ENCODE data around the gene MACROH2A1. TPM values are rescaled to one million over a fixed set of nuclear protein-coding genes. Genes with fewer than 3 reads are reported as not detected.

MACROH2A1 gene
- polyA plus RNA-seq, 1 of the 3 experiments (the other 2 are of a cell fraction), result 165 TPM

DNA sequence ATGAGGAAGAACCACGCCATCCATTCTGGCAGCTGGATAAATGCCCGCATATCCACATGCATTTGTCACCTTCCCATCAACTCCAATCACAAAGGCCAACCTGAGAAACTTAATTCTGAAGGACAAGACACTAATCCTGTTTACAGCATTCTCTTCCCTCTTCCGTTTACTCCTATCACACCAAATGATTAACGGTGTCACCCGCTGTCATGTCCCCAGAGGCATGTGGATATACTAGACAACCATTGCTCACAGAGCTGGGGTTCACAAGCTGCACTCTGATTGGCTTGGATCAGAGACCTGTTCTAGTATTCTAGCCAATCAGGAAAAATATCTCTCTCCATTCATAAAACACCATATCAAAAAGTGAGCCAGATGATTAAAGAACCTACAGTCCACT is 3.6 kb downstream of the MACROH2A1 start:
- DNase-seq, result no peak
- TF ChIP-seq RCOR1 (IDR thresholded peaks at IDR 0.05; ENCODE audit: low read length), result no peak
- TF ChIP-seq NFIC (IDR thresholded peaks at IDR 0.05; ENCODE audit: borderline replicate concordance), result no peak
- TF ChIP-seq TAF1 (IDR thresholded peaks at IDR 0.05; ENCODE audit: borderline replicate concordance, low read depth, low read length), result no peak
- TF ChIP-seq MXI1 (IDR thresholded peaks at IDR 0.05; ENCODE audit: low read depth, low read length), result no peak
- no peak for TF ChIP-seq GABPA (IDR thresholded peaks at IDR 0.05; ENCODE audit: low read depth)
- no peak for TF ChIP-seq YY1 (IDR thresholded peaks at IDR 0.05; ENCODE audit: low read depth)
- H3K9me3 ChIP-seq, result no peaks in the 10 kb centered on the region
- H3K4me1 ChIP-seq (ENCODE audit: control insufficient read depth in 1 of 2, insufficient read depth in 2 of 2, low read depth in 1 of 2, low read length in 1 of 2), result peaks cover 22 to 49% of the 10 kb centered on the region in 2 experiments
- no peaks in the 10 kb centered on the region for H3F3A ChIP-seq (replicated peaks; ENCODE audit: insufficient read depth)
- WGBS (ENCODE audit: low lambda C conversion rate), result 97% methylated on average over 5 of the region's 5 CpGs
- no peak overlapping the region for H3K4me2 ChIP-seq
- H4K20me1 ChIP-seq (ENCODE audit: insufficient read depth), result peaks cover 73% of the 10 kb centered on the region
- H3K27ac ChIP-seq (ENCODE audit: low read depth in 2 of 2, low read length in 1 of 2), result no peak overlapping the region
- peaks cover 91% of the 10 kb centered on the region for H3K79me2 ChIP-seq (ENCODE audit: insufficient read depth)
- no peaks in the 10 kb centered on the region for H3K9me2 ChIP-seq
- H3K27me3 ChIP-seq (ENCODE audit: insufficient read depth), result no peaks in the 10 kb centered on the region
- ChIA-PET POLR2A (no interaction called here), CTCF (interaction anchor here (0.6 to 1.2 kb wide), 2 partner anchors 18 to 71 kb away, joined by 3 to 4 read pairs; no protein-coding TSS in a partner anchor)
- H3K36me3 ChIP-seq (replicated peaks in 1 of 2; ENCODE audit: control insufficient read depth in 1 of 2, insufficient read depth in 2 of 2, low read length in 1 of 2), result peaks cover 0 to 11% of the 10 kb centered on the region in 2 experiments
- H2AFZ ChIP-seq (ENCODE audit: low read depth), result no peak overlapping the region
- no peak overlapping the region for H3K9ac ChIP-seq
- no peak overlapping the region for H3K4me3 ChIP-seq (ENCODE audit: low read depth in 2 of 2, low read length in 1 of 2)

DNA sequence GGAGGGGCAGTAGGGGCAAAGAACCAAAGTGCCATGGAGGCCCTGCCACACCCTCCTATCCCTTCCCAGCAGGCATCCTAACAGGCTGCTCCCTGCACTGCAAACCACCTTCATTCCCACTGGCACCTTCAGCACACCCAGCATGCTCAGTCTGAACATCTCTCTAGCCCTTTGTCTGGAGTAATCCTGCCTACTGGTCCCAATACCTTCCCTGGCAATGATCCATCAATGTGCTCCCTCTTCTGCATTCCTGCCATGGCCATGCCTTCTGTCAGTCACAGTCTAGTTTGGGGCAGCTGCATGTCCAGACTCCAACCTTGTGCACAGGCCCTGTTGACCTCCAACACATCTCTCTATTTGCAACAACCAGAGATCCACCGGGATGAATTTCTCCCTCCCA is 4.9 kb downstream of the MACROH2A1 start:
- Histone ChIP-seq H3K27ac (ENCODE audit: low read depth in 2 of 2, low read length in 1 of 2) (no peak overlapping the region; a peak in 1 of 4 replicates), H3K4me2 (no peak overlapping the region)
- POLR2A ChIA-PET, result no interaction called here

More for the DNA sequence above, 4.9 kb downstream of the MACROH2A1 start:
- Histone ChIP-seq H2AFZ (ENCODE audit: low read depth) (no peak overlapping the region), H4K20me1 (ENCODE audit: insufficient read depth) (peaks cover 82% of the 10 kb centered on the region), H3K27me3 (ENCODE audit: insufficient read depth) (no peaks in the 10 kb centered on the region), H3K36me3 (replicated peaks in 1 of 2; ENCODE audit: control insufficient read depth in 1 of 2, insufficient read depth in 2 of 2, low read length in 1 of 2) (peaks cover 0 to 24% of the 10 kb centered on the region in 2 experiments), H3K4me1 (ENCODE audit: control insufficient read depth in 1 of 2, insufficient read depth in 2 of 2, low read depth in 1 of 2, low read length in 1 of 2) (peaks cover 25 to 40% of the 10 kb centered on the region in 2 experiments), H3K9ac (no peak overlapping the region), H3K9me3 (no peaks in the 10 kb centered on the region), H3F3A (replicated peaks; ENCODE audit: insufficient read depth) (no peaks in the 10 kb centered on the region), H3K79me2 (ENCODE audit: insufficient read depth) (peaks cover 97% of the 10 kb centered on the region), H3K4me3 (ENCODE audit: low read depth in 2 of 2, low read length in 1 of 2) (no peak overlapping the region), H3K9me2 (no peaks in the 10 kb centered on the region)
- no peak for DNase-seq
- TF ChIP-seq TAF1 (IDR thresholded peaks at IDR 0.05; ENCODE audit: borderline replicate concordance, low read depth, low read length) (no peak), EP300 (IDR thresholded peaks at IDR 0.05; ENCODE audit: borderline replicate concordance in 1 of 2, low read depth in 1 of 2, low read length in 1 of 2) (no peak), YY1 (IDR thresholded peaks at IDR 0.05; ENCODE audit: low read depth) (no peak), FOSL2 (IDR thresholded peaks at IDR 0.05; ENCODE audit: borderline replicate concordance, low read depth) (no peak), MXI1 (IDR thresholded peaks at IDR 0.05; ENCODE audit: low read depth, low read length) (no peak), GABPA (IDR thresholded peaks at IDR 0.05; ENCODE audit: low read depth) (no peak), GATA2 (CRISPR knock-in tag; IDR thresholded peaks at IDR 0.05) (no peak), TCF12 (IDR thresholded peaks at IDR 0.05) (no peak), TEAD4 (IDR thresholded peaks at IDR 0.05; ENCODE audit: borderline replicate concordance, insufficient read depth) (no peak)
- TF ChIP-seq, protein P1, sequence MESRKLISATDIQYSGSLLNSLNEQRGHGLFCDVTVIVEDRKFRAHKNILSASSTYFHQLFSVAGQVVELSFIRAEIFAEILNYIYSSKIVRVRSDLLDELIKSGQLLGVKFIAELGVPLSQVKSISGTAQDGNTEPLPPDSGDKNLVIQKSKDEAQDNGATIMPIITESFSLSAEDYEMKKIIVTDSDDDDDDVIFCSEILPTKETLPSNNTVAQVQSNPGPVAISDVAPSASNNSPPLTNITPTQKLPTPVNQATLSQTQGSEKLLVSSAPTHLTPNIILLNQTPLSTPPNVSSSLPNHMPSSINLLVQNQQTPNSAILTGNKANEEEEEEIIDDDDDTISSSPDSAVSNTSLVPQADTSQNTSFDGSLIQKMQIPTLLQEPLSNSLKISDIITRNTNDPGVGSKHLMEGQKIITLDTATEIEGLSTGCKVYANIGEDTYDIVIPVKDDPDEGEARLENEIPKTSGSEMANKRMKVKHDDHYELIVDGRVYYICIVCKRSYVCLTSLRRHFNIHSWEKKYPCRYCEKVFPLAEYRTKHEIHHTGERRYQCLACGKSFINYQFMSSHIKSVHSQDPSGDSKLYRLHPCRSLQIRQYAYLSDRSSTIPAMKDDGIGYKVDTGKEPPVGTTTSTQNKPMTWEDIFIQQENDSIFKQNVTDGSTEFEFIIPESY (IDR thresholded peaks at IDR 0.05; ENCODE audit: borderline replicate concordance, low read depth), result no peak
- CTCF ChIA-PET, result interaction anchor here (0.8 to 1.2 kb wide), 3 partner anchors 17 to 68 kb away, joined by 3 read pairs; no protein-coding TSS in a partner anchor
- 90% methylated on average over 1 of the region's 1 CpG for WGBS (ENCODE audit: low lambda C conversion rate)

Measured in SK-N-SH (cell line).